MG63 (cell line): ENCODE results near the gene HSPA12A. TPM values are rescaled to one million over a fixed set of nuclear protein-coding genes. Genes with fewer than 3 reads are reported as not detected.

ENCODE experiments used
- DNase-seq: peaks from one replicate; pipeline ENCODE4 v3.0.0-alpha.2; 2020
- H3K27me3 ChIP-seq: fragments of 250-450 bp; sonication (Bioruptor Pico); 2 replicates; pipeline ENCODE4 v1.5.1; 2020; ENCODE audit warnings: mild to moderate bottlenecking, moderate library complexity
- H3K36me3 ChIP-seq: fragments of 250-450 bp; sonication (Bioruptor Pico); 2 replicates; pipeline ENCODE4 v1.5.1; 2020; ENCODE audit warnings: mild to moderate bottlenecking, moderate library complexity
- H3K4me3 ChIP-seq: fragments of 250-450 bp; sonication (Bioruptor Pico); 2 replicates; pipeline ENCODE4 v1.5.1; 2020; ENCODE audit warnings: mild to moderate bottlenecking, moderate library complexity
- H3K9me3 ChIP-seq: fragments of 250-450 bp; sonication (Bioruptor Pico); 2 replicates; pipeline ENCODE4 v1.5.1; 2020; ENCODE audit warnings: mild to moderate bottlenecking, moderate library complexity
- total RNA-seq: library from RNA; depleted of rRNA; stranded (reverse); fragments of >200 nt; shearing (Covaris generic); gene quantifications from 2 replicates; pipeline ENCODE4 v1.2.3, GENCODE V29; 2014; ENCODE audit warnings: low replicate concordance

The HSPA12A gene
- total RNA-seq, 1 experiment from 2014 or later, result 2.8 TPM

DNA sequence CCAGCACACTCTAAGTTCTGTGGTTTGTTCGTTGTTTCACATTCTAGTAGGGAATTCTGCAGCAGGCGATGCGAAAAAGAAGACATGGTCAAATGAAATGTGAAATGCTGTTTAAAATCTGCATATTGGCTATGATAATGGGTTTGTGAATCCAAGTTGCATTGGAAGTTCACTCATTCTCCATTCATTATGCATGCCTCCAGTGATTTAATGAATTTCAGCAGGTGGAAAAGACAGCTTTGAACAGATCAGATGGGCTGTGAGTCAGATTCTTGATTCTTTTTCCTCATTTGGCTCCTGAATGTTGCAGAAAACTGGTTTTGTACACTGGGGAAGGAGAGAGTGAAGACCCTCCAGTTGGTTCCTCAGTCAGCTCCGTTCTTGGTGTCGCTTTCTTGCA, 69.5 kb downstream of the HSPA12A start:
- Histone ChIP-seq H3K9me3 (no peaks in the 10 kb centered on the region), H3K4me3 (no peak overlapping the region), H3K27me3 (no peaks in the 10 kb centered on the region), H3K36me3 (no peaks in the 10 kb centered on the region; the same call in 1 of the 2 replicates)
- no peak for DNase-seq

DNA sequence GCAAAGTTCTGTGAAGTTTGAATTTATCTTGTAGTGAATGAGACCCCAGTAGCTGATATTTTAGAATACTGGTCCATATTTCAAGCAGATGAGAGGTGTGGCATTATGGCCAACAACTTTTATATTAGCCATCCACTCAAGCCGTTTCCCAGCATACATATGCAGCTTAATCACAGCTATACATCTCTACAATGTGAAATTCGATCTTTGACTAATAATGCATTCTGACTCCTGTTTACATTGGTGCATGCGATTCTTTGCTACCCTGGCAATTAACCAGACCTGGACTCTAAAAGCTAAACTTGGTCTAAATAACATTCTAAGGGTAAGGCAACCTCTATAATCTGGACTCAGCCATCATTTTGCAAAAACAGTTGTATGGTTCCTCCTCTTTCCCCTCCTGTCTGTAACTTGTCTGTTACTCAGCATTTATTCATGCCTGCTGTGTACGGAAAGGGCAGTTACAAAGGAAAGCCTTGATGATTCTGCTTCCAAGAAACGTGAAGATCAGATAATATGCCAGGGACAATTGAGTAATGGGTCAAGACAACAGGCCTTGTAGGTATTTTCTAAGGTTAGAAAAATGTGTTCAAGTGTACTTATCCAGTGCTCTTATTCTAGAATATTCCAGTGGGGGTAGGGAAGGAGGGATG, 71.0 kb downstream of the HSPA12A start:
- Histone ChIP-seq H3K36me3 (no peaks in the 10 kb centered on the region; the same call in 1 of the 2 replicates), H3K9me3 (no peaks in the 10 kb centered on the region), H3K27me3 (no peaks in the 10 kb centered on the region), H3K4me3 (no peak overlapping the region)
- peak; percentile 17 for DNase-seq

GRCh38 chr10:116670706-116671105, 71.7 kb downstream of the HSPA12A start:
- Histone ChIP-seq H3K4me3 (no peak overlapping the region), H3K9me3 (no peaks in the 10 kb centered on the region), H3K36me3 (no peaks in the 10 kb centered on the region; the same call in 1 of the 2 replicates), H3K27me3 (no peaks in the 10 kb centered on the region)
- no peak for DNase-seq

DNA sequence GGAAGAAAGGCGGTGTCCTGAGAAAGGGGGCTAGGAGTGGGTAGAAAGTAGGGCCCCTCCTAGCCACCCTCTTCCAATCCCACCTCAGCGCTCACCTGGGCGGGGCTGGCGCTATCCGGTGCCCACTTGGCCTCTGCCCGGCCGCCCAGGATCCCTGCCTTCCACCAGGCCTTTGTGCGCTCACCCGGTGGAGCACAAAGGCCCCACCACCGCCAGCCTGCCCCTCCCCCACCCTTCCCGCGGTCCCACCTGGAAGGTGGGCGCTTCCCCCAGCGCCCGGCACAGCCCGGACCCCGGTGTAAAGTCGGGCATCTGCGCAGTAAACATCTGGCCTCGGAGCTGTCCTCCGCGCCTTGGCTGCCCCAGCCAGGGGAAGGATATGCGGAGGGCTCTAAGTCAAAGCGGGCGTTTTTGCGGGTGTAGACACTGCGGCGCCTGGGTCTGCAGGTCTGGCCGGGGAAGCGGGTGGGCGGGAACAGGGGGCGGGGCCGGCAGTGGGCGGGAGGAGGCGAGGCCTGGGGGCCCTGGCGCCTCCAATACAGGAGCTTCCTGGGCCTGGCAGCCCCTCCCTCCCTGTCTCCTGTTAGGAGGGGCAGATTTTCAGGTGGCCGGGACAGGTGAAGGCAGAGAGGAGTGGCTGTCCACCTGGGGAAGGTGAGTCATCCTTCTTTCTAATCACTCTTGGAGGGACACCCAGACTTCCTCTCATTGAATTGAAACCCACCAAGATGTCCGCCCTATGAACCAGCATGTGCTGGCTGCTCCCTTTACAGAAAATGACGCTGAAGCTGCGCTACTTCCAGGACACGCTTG, 72.3 kb downstream of the HSPA12A start:
- no peak overlapping the region for H3K4me3 ChIP-seq
- no peak for DNase-seq
- H3K36me3 ChIP-seq, result no peaks in the 10 kb centered on the region; the same call in 1 of the 2 replicates
- H3K27me3 ChIP-seq, result no peaks in the 10 kb centered on the region
- no peaks in the 10 kb centered on the region for H3K9me3 ChIP-seq

GRCh38 chr10:116669080-116669479, 73.3 kb downstream of the HSPA12A start:
- Histone ChIP-seq H3K36me3 (no peaks in the 10 kb centered on the region; the same call in 1 of the 2 replicates), H3K27me3 (no peaks in the 10 kb centered on the region), H3K9me3 (no peaks in the 10 kb centered on the region), H3K4me3 (no peak overlapping the region)
- DNase-seq, result peak; percentile 51

GRCh38 chr10:116668446-116668845, 73.9 kb downstream of the HSPA12A start:
- H3K27me3 ChIP-seq, result no peaks in the 10 kb centered on the region
- DNase-seq, result no peak
- H3K9me3 ChIP-seq, result no peaks in the 10 kb centered on the region
- no peak overlapping the region for H3K4me3 ChIP-seq
- no peaks in the 10 kb centered on the region; the same call in 1 of the 2 replicates for H3K36me3 ChIP-seq

GRCh38 chr10:116668018-116668417, 74.3 kb downstream of the HSPA12A start:
- no peaks in the 10 kb centered on the region for H3K9me3 ChIP-seq
- H3K36me3 ChIP-seq, result no peaks in the 10 kb centered on the region; the same call in 1 of the 2 replicates
- no peak for DNase-seq
- no peak overlapping the region for H3K4me3 ChIP-seq
- H3K27me3 ChIP-seq, result no peaks in the 10 kb centered on the region

DNA sequence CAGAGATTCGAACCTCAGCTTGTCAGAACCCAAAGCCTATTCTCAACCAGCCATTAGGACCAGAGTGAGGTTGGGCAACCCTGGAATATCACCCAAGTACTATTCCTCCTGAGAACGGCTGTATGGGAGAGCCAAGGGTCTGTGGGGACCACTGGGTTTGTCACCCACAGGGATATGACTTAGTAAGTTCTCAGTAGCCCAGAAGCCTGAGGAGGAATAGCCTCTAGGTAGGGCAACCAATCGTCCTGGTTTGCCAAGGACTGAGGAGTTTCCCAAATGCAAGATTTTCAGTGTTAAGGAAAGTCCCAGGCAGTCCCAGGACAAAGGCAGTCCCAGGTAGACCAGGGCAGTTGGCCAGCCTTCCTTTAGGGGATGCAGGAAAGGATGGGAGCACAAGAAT, 74.9 kb downstream of the HSPA12A start:
- no peaks in the 10 kb centered on the region for H3K9me3 ChIP-seq

DNA sequence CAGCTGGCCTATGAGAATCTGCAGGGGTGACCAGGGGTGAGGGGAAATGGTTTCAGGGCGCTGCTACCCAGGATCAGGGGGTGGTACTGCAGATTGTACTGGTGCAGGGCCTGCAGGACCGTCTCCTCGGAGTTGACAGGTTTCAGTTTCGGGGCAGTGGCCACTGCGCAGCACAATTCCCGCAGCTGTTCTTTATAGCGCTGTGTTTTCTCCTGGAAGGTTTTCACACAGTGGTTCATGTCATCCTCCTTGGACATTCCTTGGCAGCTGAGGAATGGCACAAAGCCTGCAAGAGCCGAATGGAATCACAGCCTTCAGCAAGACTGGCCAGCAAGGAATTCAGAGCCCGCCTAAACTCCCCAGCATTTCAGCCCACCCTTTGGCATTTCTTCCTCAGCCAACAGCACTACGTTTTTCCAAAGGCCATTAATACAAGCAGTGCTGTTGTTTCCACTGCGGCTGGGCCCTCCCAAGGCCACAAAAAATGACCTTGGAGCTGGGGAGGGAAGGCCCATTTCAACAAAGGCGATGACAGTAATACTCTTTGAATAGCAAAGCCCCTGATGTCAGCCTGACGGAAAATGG, 76.7 kb downstream of the HSPA12A start:
- Histone ChIP-seq H3K4me3 (no peak overlapping the region), H3K27me3 (no peaks in the 10 kb centered on the region), H3K9me3 (no peaks in the 10 kb centered on the region), H3K36me3 (no peaks in the 10 kb centered on the region)
- DNase-seq, result peak; percentile 42

More for the DNA sequence above, 74.9 kb downstream of the HSPA12A start:
- Histone ChIP-seq H3K36me3 (no peaks in the 10 kb centered on the region; the same call in 1 of the 2 replicates), H3K4me3 (no peak overlapping the region), H3K27me3 (no peaks in the 10 kb centered on the region)
- DNase-seq, result no peak

DNA sequence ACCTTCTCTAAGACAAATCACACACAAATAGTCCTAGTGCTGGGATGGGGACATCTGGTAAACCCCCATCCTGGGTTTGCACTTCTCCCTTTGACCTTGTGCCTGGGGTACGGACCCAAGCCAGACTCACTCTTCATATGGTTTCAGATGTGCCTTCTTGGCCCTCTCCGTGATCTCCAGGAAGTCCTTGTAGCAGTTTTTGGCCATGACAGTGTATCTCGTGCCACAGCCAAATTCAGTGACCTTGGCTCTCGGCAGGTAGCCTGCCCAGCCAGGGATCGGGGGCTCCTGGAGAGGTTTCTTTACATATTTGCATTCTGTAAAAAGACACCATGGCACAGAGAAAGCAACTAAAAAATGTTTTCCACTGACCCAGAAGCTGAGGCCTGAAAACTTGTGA, 77.7 kb downstream of the HSPA12A start:
- Histone ChIP-seq H3K27me3 (no peaks in the 10 kb centered on the region), H3K36me3 (no peaks in the 10 kb centered on the region), H3K4me3 (no peak overlapping the region), H3K9me3 (no peaks in the 10 kb centered on the region)
- DNase-seq, result no peak

DNA sequence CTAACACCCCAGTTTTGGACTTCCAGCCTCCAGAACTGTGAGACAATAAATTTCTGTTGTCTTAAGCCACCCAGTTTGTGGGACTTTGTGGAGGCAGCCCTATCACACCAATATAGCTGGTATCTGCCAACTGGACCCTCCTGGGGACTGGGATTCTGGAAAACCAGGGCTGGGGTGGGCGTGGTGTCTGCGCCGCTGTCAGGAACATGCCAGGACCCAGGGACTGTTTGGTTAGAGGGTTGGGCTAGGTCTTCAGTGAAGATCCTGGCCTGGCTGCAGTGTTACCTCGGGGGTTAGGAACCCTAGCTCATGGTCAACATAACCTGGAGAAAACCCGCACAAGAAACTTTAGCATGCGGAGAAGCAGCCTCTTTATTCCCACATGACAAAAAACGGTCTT, 79.0 kb downstream of the HSPA12A start:
- H3K9me3 ChIP-seq, result no peaks in the 10 kb centered on the region
- no peak overlapping the region for H3K4me3 ChIP-seq
- H3K36me3 ChIP-seq, result no peaks in the 10 kb centered on the region
- H3K27me3 ChIP-seq, result no peaks in the 10 kb centered on the region
- DNase-seq, result no peak

DNA sequence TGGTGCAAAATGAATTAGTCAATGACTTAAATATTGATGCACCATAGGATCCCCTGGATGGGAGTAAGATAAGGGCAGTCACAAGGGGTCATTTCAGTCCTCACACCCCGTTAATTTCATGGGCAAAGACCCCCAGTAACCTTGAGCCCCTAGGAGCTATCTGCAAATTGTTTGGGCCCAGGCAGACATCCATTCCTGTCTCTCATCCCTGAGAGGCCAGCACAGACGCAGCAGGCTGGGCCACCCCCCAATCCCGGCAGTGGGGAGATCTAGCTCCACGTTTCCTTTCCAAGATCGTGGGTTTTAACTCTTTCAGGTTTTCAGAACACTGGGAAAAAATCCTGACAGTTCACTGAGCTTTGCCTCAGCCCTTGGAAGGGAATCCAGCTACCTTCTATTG, 81.5 kb downstream of the HSPA12A start:
- Histone ChIP-seq H3K27me3 (no peaks in the 10 kb centered on the region), H3K9me3 (no peaks in the 10 kb centered on the region), H3K4me3 (no peak overlapping the region), H3K36me3 (no peaks in the 10 kb centered on the region)
- no peak for DNase-seq

GRCh38 chr10:116659049-116659670, 83.2 kb downstream of the HSPA12A start:
- H3K36me3 ChIP-seq, result no peaks in the 10 kb centered on the region
- H3K9me3 ChIP-seq, result no peaks in the 10 kb centered on the region
- H3K27me3 ChIP-seq, result no peaks in the 10 kb centered on the region
- H3K4me3 ChIP-seq, result no peak overlapping the region
- no peak for DNase-seq

DNA sequence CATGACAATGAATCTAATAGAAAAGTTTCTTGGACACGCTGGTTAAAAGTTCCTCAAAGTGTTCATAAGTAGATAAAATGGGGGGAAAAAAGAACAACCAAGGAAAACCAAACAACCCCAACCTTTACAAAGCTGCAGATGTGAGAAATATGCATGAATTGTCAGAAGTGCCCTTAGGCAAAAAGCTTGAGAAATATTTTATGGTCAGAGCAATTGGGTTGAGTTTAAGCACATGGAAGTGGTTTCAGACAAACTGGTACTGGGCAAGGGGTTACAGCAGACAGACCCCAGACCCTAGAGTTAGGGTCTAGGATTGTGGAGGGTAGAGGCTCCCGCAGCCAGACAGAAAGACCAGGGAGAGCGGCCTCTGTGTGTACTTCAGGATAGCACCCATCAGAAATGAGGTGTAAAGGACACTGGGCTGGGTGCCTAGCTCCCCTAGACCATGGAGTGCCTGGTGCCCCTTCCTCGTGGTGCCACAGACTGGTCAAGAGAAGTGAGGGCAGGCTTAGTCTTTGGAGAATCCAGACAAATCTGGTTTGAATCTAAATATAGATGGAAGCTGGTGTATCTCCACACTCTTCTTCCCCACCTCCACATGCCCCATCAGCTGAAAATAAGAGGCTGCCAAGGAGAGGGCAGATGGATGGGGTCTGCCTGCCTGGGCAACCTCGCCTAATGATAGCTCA, 84.4 kb downstream of the HSPA12A start:
- no peaks in the 10 kb centered on the region for H3K36me3 ChIP-seq
- DNase-seq, result no peak
- no peaks in the 10 kb centered on the region for H3K27me3 ChIP-seq
- H3K4me3 ChIP-seq, result no peak overlapping the region
- no peaks in the 10 kb centered on the region for H3K9me3 ChIP-seq

DNA sequence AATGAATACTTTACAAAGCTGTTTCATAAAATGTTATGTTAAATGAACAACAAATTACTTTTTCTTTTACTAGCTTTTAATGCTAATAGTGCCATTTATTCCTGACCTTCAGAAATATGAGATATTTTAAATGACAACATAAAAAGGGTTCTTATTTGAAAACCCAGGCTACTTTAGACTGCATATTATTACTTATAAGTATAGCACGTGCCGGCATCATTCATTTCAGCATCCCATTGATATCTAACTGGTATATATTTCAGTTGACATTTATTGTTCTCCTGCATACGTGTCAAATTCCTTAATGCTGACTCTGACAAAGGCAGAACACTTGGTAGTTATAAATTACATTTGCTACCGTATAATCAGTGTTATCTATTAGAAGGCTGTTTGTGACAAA, 86.3 kb downstream of the HSPA12A start:
- no peaks in the 10 kb centered on the region for H3K36me3 ChIP-seq

GRCh38 chr10:116655568-116655967, 86.8 kb downstream of the HSPA12A start:
- no peak for DNase-seq
- Histone ChIP-seq H3K4me3 (no peak overlapping the region), H3K27me3 (no peaks in the 10 kb centered on the region), H3K9me3 (peaks cover 4% of the 10 kb centered on the region), H3K36me3 (no peaks in the 10 kb centered on the region)

More for the DNA sequence above, 86.3 kb downstream of the HSPA12A start:
- no peaks in the 10 kb centered on the region for H3K27me3 ChIP-seq
- H3K4me3 ChIP-seq, result no peak overlapping the region
- H3K9me3 ChIP-seq, result peaks cover 4% of the 10 kb centered on the region
- DNase-seq, result no peak
